SK-N-SH treated with all-trans-retinoic acid at 6 μM for 48 hours (cell line): Measurements from ENCODE around the gene C4BPB.

Experiments
- ATAC-seq: fragments of 200-7000 bp; cut with Tn5 transposase; 3 replicates; pipeline ENCODE4 v1.9.1; 2020; ENCODE audit warnings: mild to moderate bottlenecking, moderate library complexity
- ARNTL ChIP-seq: fragments of 450-650 bp; formaldehyde crosslinking; IDR thresholded peaks from 2 replicates; pipeline ENCODE4 v1.5.0; 2020; ENCODE audit warnings: low read depth, mild to moderate bottlenecking, moderate library complexity, borderline replicate concordance
- BACH2 ChIP-seq: fragments of 250-450 bp; sonication (Bioruptor Pico); IDR thresholded peaks from 2 replicates; pipeline ENCODE4 v1.9.0; 2021; ENCODE audit warnings: mild to moderate bottlenecking, borderline replicate concordance
- CREB5 ChIP-seq: fragments of 250-450 bp; sonication (Bioruptor Pico); IDR thresholded peaks from 2 replicates; pipeline ENCODE4 v1.5.1; 2020; ENCODE audit warnings: low read depth, mild to moderate bottlenecking, moderate library complexity
- CSDC2 ChIP-seq: fragments of 250-450 bp; sonication (Bioruptor Pico); IDR thresholded peaks from 2 replicates; pipeline ENCODE4 v1.5.0; 2020; ENCODE audit warnings: mild to moderate bottlenecking, moderate library complexity
- CSRNP3 ChIP-seq: fragments of 250-450 bp; sonication (Bioruptor Pico); IDR thresholded peaks from 2 replicates; pipeline ENCODE4 v1.5.1; 2021; ENCODE audit warnings: mild to moderate bottlenecking, moderate library complexity
- ESRRG ChIP-seq: fragments of 250-450 bp; sonication (Bioruptor Pico); IDR thresholded peaks from 2 replicates; pipeline ENCODE4 v1.6.1; 2021; ENCODE audit warnings: mild to moderate bottlenecking
- GLIS3 ChIP-seq: fragments of 250-450 bp; sonication (Bioruptor Pico); IDR thresholded peaks from 2 replicates; pipeline ENCODE4 v1.5.0; 2020; ENCODE audit warnings: mild to moderate bottlenecking, moderate library complexity
- ISL1 ChIP-seq: fragments of 250-450 bp; sonication (Bioruptor Pico); IDR thresholded peaks from 2 replicates; pipeline ENCODE4 v2.1.2; 2022; ENCODE audit warnings: mild to moderate bottlenecking, moderate library complexity
- OSR1 ChIP-seq: fragments of 250-450 bp; sonication (Bioruptor Pico); IDR thresholded peaks from 2 replicates; pipeline ENCODE4 v1.8.0; 2022; ENCODE audit warnings: moderate library complexity, mild to moderate bottlenecking, inconsistent platforms
- POU6F1 ChIP-seq: fragments of 250-450 bp; sonication (Bioruptor Pico); IDR thresholded peaks from 2 replicates; pipeline ENCODE4 v1.8.0; 2021; ENCODE audit warnings: low read depth, mild to moderate bottlenecking, moderate library complexity, borderline replicate concordance
- PPARA ChIP-seq: fragments of 250-450 bp; sonication (Bioruptor Pico); IDR thresholded peaks from 2 replicates; pipeline ENCODE4 v1.5.0; 2020; ENCODE audit warnings: mild to moderate bottlenecking, borderline replicate concordance
- RARB ChIP-seq: fragments of 250-450 bp; sonication (Bioruptor Pico); IDR thresholded peaks from 2 replicates; pipeline ENCODE4 v1.8.0; 2021; ENCODE audit warnings: mild to moderate bottlenecking, moderate library complexity
- TCF4 ChIP-seq: fragments of 250-450 bp; sonication (Bioruptor Pico); IDR thresholded peaks from 2 replicates; pipeline ENCODE4 v1.8.0; 2021; ENCODE audit warnings: mild to moderate bottlenecking, moderate library complexity, borderline replicate concordance
- TOX ChIP-seq: fragments of 250-450 bp; sonication (Bioruptor Pico); IDR thresholded peaks from 2 replicates; pipeline ENCODE4 v1.8.0; 2021; ENCODE audit warnings: mild to moderate bottlenecking, moderate library complexity, borderline replicate concordance
- TSHZ2 ChIP-seq: fragments of 250-450 bp; sonication (Bioruptor Pico); IDR thresholded peaks from 2 replicates; pipeline ENCODE4 v1.5.0; 2020; ENCODE audit warnings: mild to moderate bottlenecking, moderate library complexity
- ZC3H10 ChIP-seq: fragments of 250-450 bp; sonication (Bioruptor Pico); IDR thresholded peaks from 2 replicates; pipeline ENCODE4 v1.5.1; 2021; ENCODE audit warnings: mild to moderate bottlenecking, moderate library complexity
- ZFP30 ChIP-seq: fragments of 450-650 bp; formaldehyde crosslinking; IDR thresholded peaks from 2 replicates; pipeline ENCODE4 v1.5.0; 2022; ENCODE audit warnings: mild to moderate bottlenecking, moderate library complexity
- ZNF565 ChIP-seq: fragments of 450-650 bp; formaldehyde crosslinking; conservative IDR thresholded peaks from 2 replicates; pipeline ENCODE4 v1.5.0; 2020; ENCODE audit warnings: low read depth, mild to moderate bottlenecking, moderate library complexity
- ZNF70 ChIP-seq: fragments of 450-650 bp; formaldehyde crosslinking; IDR thresholded peaks from 2 replicates; pipeline ENCODE4 v1.5.0; 2020; ENCODE audit warnings: mild to moderate bottlenecking, moderate library complexity
- ZNF8 ChIP-seq: fragments of 450-650 bp; formaldehyde crosslinking; IDR thresholded peaks from 2 replicates; pipeline ENCODE4 v1.5.0; 2020; ENCODE audit warnings: mild to moderate bottlenecking, moderate library complexity

C4BPB gene

GRCh38 chr1:207049514-207049913, 39.1 kb upstream of the C4BPB start:
- no peak for ATAC-seq
- 0 out of 2 replicates have a peak, but pooled peaks have one; percentile 2 for TF ChIP-seq ZC3H10
- TF ChIP-seq PPARA = no peak

- 0 out of 2 replicates have a peak, but pooled peaks have one; percentile 1 for TF ChIP-seq ZC3H10
- no peak for TF ChIP-seq POU6F1 (CRISPR knock-in tag)
- peak; percentile 60 for ATAC-seq
Measured at GRCh38 chr1:207049974-207050391, 38.7 kb upstream of the C4BPB start.

GRCh38 chr1:207050480-207051190, 38.0 kb upstream of the C4BPB start:
- peak; percentile 80 for ATAC-seq
- TF ChIP-seq OSR1 (CRISPR knock-in tag) (no peak), ESRRG (CRISPR knock-in tag) (no peak), TCF4 (CRISPR knock-in tag) (no peak), CSRNP3 (CRISPR knock-in tag) (no peak), GLIS3 (CRISPR knock-in tag) (no peak), PPARA (no peak), ZNF565 (CRISPR knock-in tag) (no peak), POU6F1 (CRISPR knock-in tag) (no peak), CREB5 (CRISPR knock-in tag) (no peak), ZFP30 (CRISPR knock-in tag) (no peak), ISL1 (CRISPR knock-in tag) (no peak)
- TF ChIP-seq, all 23 proteins: peak for 0

- ATAC-seq = peak; percentile 3
- no peak for TF ChIP-seq TOX
- TF ChIP-seq ZNF70 (CRISPR knock-in tag) = no peak
- TF ChIP-seq CSDC2 = no peak
- TF ChIP-seq, all 23 proteins: peak for 0
Measured at GRCh38 chr1:207051191-207051943, 37.3 kb upstream of the C4BPB start, which contains the start of gene YOD1. YOD1 (minus strand) TSS chr1:207051208; CDS start chr1:207051030, 178 bp downstream.

GRCh38 chr1:207052911-207053769, 35.5 kb upstream of the C4BPB start, which contains the start of gene PFKFB2:
PFKFB2 (plus strand) TSS chr1:207053275; CDS start chr1:207054718, 1,443 bp downstream.
- ATAC-seq = peak; percentile 83
- TF ChIP-seq CREB5 (CRISPR knock-in tag) (no peak), BACH2 (CRISPR knock-in tag) (no peak), CSDC2 (no peak), RARB (CRISPR knock-in tag) (no peak), TSHZ2 (no peak), TCF4 (CRISPR knock-in tag) (no peak), ARNTL (CRISPR knock-in tag) (no peak), TOX (no peak), ZFP30 (CRISPR knock-in tag) (no peak), ZNF8 (CRISPR knock-in tag) (no peak), ZNF70 (CRISPR knock-in tag) (no peak)
